Peyer's patch (tissue), 4 donors: ENCODE data around the gene FBRSL1.

Experiments used
- POLR2A ChIP-seq, 2 donors: fragments of 450-650 bp; IDR thresholded peaks; one replicate each; pipeline ENCODE4 v1.5.1; 2017; ENCODE audit warnings: antibody characterized with exemption in 2 of 2, mild to moderate bottlenecking in 2 of 2, moderate library complexity in 2 of 2
- TF ChIP-seq, protein P1 (sequence below), 6 experiments: fragments of 450-650 bp in 4 of 6; fragments of 200-600 bp in 2 of 6; sonication (generic) in 1 of 6; IDR thresholded peaks; one replicate each; pipeline ENCODE4 v1.5.1; 2017 to 2019; ENCODE audit warnings: antibody characterized with exemption in 6 of 6, mild to moderate bottlenecking in 3 of 6, moderate library complexity in 1 of 6

- TF ChIP-seq, protein P1, sequence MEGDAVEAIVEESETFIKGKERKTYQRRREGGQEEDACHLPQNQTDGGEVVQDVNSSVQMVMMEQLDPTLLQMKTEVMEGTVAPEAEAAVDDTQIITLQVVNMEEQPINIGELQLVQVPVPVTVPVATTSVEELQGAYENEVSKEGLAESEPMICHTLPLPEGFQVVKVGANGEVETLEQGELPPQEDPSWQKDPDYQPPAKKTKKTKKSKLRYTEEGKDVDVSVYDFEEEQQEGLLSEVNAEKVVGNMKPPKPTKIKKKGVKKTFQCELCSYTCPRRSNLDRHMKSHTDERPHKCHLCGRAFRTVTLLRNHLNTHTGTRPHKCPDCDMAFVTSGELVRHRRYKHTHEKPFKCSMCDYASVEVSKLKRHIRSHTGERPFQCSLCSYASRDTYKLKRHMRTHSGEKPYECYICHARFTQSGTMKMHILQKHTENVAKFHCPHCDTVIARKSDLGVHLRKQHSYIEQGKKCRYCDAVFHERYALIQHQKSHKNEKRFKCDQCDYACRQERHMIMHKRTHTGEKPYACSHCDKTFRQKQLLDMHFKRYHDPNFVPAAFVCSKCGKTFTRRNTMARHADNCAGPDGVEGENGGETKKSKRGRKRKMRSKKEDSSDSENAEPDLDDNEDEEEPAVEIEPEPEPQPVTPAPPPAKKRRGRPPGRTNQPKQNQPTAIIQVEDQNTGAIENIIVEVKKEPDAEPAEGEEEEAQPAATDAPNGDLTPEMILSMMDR (IDR thresholded peaks at IDR 0.05) = no peak
- no peak for TF ChIP-seq POLR2A (IDR thresholded peaks at IDR 0.05)
Observed at GRCh38 chr12:132498931-132499330, 9.0 kb downstream of the FBRSL1 start.
